GM19035 (cell line): ENCODE measurements around the gene FAM234A.
"Not testable (repeated sequence)": the region's sequence is repeated elsewhere in the genome, so short reads cannot be mapped to it uniquely, and the experiment has no call there.

ENCODE experiments used
- ATAC-seq: cut with Tn5 transposase; IDR thresholded peaks from one replicate; pipeline ENCODE4 v1.9.1; 2021; ENCODE audit not compliant: unreplicated experiment

The FAM234A gene

DNA sequence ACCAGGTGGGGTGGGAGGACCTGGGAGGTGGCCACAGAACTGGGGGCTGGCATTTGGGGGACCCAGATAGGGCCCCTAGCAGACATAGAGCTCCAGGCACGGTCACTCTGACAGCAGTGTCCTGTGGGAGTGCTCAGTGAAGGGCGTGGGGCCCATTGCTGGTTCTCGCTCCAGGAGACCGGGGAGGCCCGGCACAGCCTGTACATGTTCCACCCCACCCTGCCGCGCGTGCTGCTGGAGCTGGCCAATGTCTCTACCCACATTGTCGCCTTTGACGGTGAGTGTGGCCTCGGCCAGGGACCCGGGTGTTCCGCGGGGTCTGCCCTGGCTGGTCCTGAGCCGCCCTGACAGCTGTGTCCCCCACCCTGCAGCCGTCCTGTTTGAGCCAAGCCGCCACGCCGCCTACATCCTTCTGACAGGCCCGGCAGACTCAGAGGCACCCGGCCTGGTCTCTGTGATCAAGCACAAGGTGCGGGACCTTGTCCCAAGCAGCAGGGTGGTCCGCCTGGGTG is 29.9 kb downstream of the FAM234A start:
- no peak for ATAC-seq

DNA sequence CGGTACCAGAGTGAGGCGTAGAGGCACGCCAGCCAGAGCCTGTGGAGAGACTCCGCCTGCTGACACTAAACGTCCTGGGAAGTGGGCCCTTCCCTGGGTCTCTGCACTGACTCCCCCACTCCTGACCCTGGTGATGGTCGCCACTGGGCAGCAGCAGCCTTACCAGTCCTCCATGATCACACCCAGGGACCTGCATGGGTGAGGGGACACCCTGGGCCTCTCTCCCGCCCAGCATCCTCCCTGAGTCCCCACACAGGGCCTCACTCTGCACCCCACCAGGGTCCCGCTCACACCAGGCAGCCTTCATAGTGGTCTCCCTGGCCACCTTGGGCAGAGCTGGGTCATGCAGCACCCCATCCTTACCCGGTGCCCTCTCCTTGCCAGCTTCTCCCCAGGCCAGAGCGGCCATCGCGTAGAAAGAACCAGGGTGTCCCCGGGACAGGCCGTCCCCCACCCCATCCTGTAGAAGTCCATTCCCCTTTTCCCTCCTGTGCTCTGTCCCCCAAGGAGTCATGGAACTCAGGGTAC is 30.4 kb downstream of the FAM234A start:
- ATAC-seq = no peak

DNA sequence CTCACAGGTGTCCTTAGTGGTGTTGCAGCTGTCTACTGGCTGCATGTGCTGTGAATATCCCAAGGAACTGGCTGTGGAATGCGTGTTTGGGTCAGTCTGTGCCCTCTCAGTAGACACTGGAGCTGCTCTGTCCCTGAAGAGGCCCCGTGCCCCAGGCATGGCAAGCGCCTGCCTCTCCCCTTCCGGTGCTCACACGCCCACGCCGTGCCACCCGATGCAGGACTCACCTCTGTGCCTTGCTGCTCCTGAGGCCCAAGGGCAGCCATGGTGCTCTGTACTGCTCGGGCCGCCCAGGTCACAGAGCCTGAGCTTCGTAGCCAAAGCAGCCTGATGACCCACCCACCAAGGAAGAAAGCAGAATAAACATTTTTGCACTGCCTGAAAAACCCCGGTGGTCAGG is 31.1 kb downstream of the FAM234A start:
- ATAC-seq = no peak

DNA sequence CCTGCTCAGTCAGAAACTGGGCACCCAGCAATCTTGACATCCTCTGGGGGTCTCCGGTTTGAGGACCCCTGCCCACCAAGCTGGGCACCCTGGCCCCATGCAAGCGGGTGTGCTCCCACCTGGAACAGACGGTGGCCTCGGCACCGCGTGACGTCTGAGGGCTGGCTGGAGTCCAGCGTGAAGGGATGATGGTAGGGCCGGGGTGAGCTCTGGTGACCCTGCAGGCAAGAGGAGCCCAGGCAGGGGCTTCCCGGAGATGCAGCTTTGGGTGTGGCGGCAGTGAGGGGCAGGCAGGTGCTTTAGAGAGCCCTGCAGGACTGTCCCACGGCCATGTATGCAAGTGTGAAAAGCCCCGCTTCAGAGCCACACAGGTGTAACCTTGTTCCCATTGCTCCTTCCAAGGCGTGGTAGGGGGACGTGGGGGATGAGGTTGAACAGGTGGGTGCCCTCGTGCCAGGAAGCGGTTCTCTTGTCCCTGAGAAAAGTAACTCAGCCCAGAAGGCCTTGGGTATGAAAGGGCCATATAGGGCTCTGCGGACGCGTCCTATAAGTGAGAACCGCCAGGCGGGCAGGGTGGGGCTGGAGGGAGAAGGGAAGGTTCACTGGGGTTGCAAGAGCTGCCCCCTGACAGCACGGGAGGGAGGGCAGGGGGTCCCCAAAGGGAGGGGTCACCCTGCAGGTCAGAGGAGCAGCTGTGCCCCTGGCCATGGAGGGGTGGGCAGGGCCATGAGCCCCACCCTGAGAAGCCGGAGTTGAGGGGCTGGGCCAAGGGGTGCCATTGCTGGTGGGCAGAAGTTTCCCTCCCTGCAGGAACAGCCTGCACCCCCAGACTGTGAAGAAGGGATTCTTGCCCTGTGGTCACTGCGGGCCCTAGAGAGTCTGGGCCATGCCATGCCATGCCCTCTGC is 31.9 kb downstream of the FAM234A start:
- no peak for ATAC-seq

GRCh38 chr16:267562-267961 is 32.9 kb downstream of the FAM234A start:
- ATAC-seq = not testable (repeated sequence)

DNA sequence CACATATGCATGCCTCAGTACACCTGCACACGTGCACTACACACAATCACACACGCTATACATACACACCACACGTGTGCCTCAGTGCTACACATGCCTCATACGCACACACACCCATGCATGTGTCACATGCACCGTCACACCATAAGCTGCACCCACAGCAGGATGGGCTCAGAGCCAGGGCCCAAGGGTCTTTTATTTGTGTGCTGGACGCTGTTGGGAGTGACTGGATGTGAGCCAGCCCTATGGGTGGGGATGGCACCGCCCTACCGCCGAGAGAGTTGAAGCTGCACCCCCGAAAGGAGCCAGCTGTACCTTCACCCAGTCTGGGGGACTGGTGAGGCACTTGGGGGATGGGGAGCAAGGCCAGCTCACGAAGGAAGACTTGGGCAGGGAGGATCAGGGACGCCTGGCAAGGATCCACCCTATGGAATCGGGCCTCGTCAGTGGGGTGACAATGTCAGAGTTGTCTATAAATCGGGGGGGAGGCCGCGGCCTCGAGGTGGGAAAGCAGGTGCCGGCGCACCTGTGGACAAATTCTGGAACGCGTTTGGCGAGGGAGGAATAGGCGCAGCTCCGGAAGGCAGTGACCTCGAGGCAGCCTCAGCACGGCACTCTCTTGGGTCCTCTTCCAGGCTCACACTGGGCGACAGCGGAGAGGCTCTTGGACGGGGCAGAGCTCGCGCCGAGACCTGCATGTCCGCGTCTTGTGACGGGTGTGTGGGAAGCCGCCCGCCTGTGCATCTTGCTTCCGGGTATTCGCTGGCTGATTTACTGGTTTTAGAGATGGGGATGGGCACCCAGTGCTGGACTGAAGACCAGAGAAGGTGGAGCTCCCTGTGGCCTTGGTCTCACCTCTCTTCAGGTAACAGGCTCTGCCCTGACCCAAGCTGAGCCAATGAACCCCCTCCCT is 33.8 kb downstream of the FAM234A start:
- ATAC-seq = no peak

DNA sequence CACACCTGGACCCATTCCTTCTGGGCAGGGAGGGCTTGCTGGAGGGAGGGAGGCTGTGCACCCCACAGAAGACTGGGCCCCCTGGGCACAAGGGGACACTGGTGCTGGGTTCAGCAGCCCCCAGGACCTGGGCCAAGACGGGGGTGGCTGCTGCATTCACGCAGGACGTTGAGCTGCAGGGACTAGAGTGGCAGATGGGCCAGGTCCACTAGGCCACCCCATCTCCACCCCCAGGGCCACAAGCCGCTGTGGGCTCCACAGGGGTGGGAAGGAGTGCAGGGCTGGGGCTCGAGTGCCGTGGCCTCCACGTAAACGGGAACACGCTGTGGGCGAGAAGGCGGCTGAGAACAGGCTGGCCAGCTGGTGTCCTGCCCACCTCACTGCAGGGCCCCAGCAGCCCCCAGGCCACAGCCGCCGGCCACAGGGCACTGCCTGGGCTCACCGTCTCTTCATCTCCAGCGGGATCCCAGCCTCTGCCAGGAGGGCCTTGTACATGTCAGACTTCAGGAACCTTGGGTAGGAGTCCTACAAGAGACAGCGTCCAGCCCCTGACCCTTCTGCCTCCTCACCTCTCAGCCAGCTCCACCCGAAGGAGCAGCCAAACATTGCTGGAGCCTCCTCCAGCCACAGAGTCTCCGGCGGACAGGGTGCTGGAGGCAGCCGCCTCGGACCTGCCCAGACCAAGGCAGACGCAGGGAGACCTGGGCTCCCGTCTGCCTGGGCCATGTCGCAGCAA is 34.6 kb downstream of the FAM234A start:
- no peak for ATAC-seq

- ATAC-seq = no peak
Measured at GRCh38 chr16:270381-271255, 36.0 kb downstream of the FAM234A start.

GRCh38 chr16:272633-273546 is 38.3 kb downstream of the FAM234A start:
- no peak for ATAC-seq

GRCh38 chr16:273547-274421 is 39.2 kb downstream of the FAM234A start:
- no peak for ATAC-seq

DNA sequence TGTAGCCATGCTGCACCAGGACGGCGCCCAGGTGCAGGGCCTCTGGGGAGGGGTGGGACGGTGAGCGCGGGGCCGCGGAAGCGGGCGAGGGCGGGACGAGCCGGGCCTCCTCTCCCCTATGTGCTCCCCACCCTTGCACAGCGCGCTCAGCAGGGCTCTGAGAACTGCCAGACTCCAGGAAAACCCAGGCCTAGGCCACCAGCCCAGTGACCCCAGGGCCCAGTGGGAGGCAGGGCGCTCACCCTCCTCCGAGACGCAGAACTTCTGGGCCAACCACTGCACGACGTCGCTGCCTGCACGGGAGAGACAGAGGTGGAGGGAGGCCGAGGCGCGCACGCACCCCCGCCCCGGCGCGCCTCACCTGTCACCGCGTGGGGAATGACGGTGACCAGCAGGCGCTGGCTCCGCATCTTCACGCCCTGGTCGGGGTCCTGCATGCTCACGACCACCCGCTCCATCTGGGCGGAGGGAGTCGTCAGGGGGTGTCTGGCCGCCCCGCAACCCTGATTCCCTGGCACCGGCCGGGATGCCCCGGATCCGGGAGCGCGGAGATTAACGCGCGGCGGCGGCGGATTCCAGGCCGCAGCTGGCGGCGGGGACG is 40.5 kb downstream of the FAM234A start:
- ATAC-seq = no peak

DNA sequence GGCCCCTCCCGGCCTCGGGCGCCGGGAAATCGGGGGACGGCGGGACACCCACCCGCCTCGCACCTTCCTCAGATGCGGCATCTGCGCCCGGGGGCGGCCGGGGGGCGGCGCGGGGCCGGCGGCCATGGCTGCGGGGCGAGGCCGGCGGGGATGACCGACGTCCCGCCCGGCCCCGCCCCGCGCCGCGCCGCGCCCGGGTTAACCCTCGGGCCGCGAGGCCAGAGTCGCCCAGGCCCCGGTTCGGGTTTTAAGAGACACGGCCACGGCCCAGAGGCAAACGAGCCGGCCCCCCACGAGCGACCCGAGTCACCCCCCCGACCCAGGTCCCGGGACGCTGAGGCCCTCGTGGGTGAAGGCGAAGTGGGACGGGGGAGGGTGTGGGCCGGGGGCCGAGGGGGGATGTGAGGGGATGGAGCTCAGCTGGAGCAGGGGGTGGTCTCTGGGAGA is 41.2 kb downstream of the FAM234A start, which contains the start of gene RGS11:
Gene RGS11 (minus strand): TSS at position 159 of the 447 bp plus-strand sequence. CDS start 33 bp downstream, at position 126.
- no peak for ATAC-seq

- ATAC-seq = no peak
Measured at GRCh38 chr16:276426-277077, 41.9 kb downstream of the FAM234A start.

DNA sequence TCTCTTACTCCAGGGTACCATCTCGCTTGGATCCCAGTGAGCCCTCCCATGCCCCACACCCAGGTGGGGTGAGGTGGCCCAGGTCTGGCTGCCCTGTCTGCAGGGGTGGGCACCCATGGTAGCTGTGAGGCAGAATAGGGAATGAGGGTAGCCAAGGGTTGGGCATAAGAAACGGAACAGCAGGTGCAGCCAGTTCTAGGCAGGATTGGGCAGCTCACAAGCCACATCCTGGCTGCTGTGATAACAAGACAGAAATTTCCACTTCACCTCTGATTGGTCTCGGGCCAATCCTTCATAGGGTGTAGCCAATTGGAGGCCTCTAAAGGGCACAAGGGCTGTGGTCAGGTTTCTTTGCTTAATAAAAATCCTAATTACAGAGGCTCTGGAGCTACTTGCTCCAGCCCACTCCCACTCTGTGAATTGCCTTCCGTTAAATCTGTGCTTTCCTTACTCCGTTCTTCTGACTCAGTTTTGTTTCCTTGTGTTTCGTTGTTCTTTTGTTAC is 44.3 kb downstream of the FAM234A start:
- no peak for ATAC-seq

DNA sequence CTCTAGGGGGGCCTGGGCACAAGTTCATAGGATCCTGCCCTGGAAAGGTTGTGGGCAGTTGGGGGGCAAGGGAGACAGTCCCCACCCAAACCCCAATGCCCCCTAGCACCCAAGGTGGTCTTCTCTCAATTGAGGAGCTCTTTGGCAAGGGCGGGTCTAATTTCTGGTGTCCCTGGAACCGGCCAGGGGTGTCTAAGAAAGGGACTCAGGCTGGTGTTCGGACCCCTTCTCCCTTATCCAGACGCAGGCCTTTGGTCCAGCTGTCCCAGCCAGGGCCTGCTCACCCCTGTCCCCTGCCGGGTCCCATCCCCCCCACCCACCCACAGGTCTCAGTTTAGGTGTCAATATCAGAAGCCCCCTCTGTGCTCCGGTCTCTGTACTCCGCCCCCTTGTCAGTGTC is 44.9 kb downstream of the FAM234A start:
- ATAC-seq = no peak

DNA sequence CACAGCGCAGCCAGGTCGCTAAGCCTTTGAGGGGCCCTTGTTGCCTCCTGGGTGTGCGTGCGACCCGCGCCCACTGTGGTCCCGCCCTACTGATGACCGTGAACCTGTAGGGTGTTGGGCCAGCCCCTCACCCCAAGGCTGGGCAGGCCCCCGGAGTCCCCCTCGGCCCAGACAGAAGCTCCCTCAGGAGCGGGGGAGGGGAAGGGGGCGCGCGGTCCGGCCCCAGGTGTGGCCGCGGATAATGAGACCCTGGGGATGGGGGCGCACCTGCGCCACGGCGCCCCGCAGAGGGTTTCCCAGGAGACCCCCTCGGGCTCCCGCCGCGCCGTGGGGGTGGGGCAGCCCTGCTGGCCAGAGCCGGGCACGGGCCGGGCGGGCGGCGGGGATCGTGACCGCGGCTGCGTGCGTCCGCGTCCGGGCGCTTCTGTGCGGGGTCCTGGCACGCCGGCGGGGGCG is 45.4 kb downstream of the FAM234A start:
- ATAC-seq = no peak
